Calu3 (cell line): ENCODE results near the gene TRAF2. TPM values are rescaled to one million over a fixed set of nuclear protein-coding genes. Genes with fewer than 3 reads are reported as not detected.
A peak's percentile ranks its signal among the peaks of the same experiment; 100 is the strongest.

ENCODE experiments used
- BruUV-seq: library from RNA; stranded (reverse); fragments of 400-500 nt; replicated peaks from 2 replicates; lab custom pipeline; 2021; lab: Mats Ljungman, UMichigan
- CTCF ChIA-PET: fragments of 300-600 bp; sonication (Branson Sonifier 250); formaldehyde crosslinking; loops from one replicate; lab custom pipeline; 2022; ENCODE audit warnings: antibody characterized with exemption; lab: Charles Lee
- DNase-seq: peaks from one replicate; pipeline ENCODE4 v3.0.0; 2022
- H3K27ac Mint-ChIP-seq: one replicate; pipeline ENCODE4 v1.8.0; 2022; ENCODE audit warnings: mixed read lengths; ENCODE audit not compliant: unreplicated experiment
- H3K27me3 Mint-ChIP-seq: one replicate; pipeline ENCODE4 v1.8.0; 2022; ENCODE audit warnings: mixed read lengths; ENCODE audit not compliant: unreplicated experiment
- H3K36me3 Mint-ChIP-seq: one replicate; pipeline ENCODE4 v1.8.0; 2022; ENCODE audit warnings: mild to moderate bottlenecking, moderate library complexity, mixed read lengths; ENCODE audit not compliant: insufficient read depth, unreplicated experiment
- H3K4me1 Mint-ChIP-seq: one replicate; pipeline ENCODE4 v1.8.0; 2022; ENCODE audit warnings: mild to moderate bottlenecking, low read depth, mixed read lengths; ENCODE audit not compliant: unreplicated experiment
- H3K4me3 Mint-ChIP-seq: one replicate; pipeline ENCODE4 v1.8.0; 2022; ENCODE audit warnings: mild to moderate bottlenecking, low read depth, moderate library complexity, mixed read lengths; ENCODE audit not compliant: unreplicated experiment
- H3K9me3 Mint-ChIP-seq: one replicate; pipeline ENCODE4 v1.8.0; 2022; ENCODE audit warnings: low read depth, mixed read lengths; ENCODE audit not compliant: unreplicated experiment
- CTCF ChIP-seq: fragments of 200-600 bp; IDR thresholded peaks from one replicate; pipeline ENCODE4 v1.8.0; 2022; ENCODE audit warnings: antibody characterized with exemption; ENCODE audit not compliant: unreplicated experiment
- intact Hi-C: fragments of 100-400 bp; cut with micrococcal nuclease; formaldehyde crosslinking; loops from one replicate; pipeline ENCODE4 v1.10.0; 2022; ENCODE audit not compliant: unreplicated experiment
- total RNA-seq: library from RNA; stranded (reverse); gene quantifications from 2 replicates; pipeline ENCODE4 v1.2.3, GENCODE V29; 2022

The TRAF2 gene
- total RNA-seq, 1 experiment from 2014 or later = 50.5 TPM

GRCh38 chr9:136896027-136896426 lies 9.7 kb downstream of the TRAF2 start:
- no peak for TF ChIP-seq CTCF
- no peaks in the 10 kb centered on the region for H3K9me3 Mint-ChIP-seq
- H3K4me1 Mint-ChIP-seq = peaks cover 22% of the 10 kb centered on the region
- DNase-seq = no peak
- intact Hi-C loops = no loop called here
- no peaks in the 10 kb centered on the region for H3K27me3 Mint-ChIP-seq
- no peak overlapping the region for H3K4me3 Mint-ChIP-seq
- no peak overlapping the region for H3K27ac Mint-ChIP-seq
- CTCF ChIA-PET = no interaction called here
- H3K36me3 Mint-ChIP-seq = peaks cover 44% of the 10 kb centered on the region
- BruUV-seq = no TSS peak

GRCh38 chr9:136898483-136899100 lies 12.3 kb downstream of the TRAF2 start:
- Mint-ChIP-seq H3K4me1 (peaks cover 33% of the 10 kb centered on the region), H3K27ac (peak overlapping the region; percentile 16), H3K9me3 (no peaks in the 10 kb centered on the region), H3K27me3 (no peaks in the 10 kb centered on the region), H3K4me3 (no peak overlapping the region), H3K36me3 (peaks cover 58% of the 10 kb centered on the region)
- BruUV-seq = no TSS peak
- no peak for TF ChIP-seq CTCF
- CTCF ChIA-PET = no interaction called here
- intact Hi-C loops = no loop called here
- no peak for DNase-seq

- Mint-ChIP-seq H3K4me1 (peaks cover 30% of the 10 kb centered on the region), H3K27me3 (no peaks in the 10 kb centered on the region), H3K36me3 (peaks cover 60% of the 10 kb centered on the region), H3K27ac (no peak overlapping the region), H3K9me3 (no peaks in the 10 kb centered on the region), H3K4me3 (no peak overlapping the region)
- BruUV-seq = no TSS peak
- CTCF ChIA-PET = no interaction called here
- no peak for DNase-seq
- intact Hi-C loops = no loop called here
- TF ChIP-seq CTCF = no peak
These were observed 12.9 kb downstream of the TRAF2 start for GRCh38 chr9:136899196-136899595.

GRCh38 chr9:136900556-136900955 lies 14.2 kb downstream of the TRAF2 start:
- CTCF ChIA-PET = interaction anchor here (0.6 to 2.3 kb wide), 4 partner anchors 14 to 522 kb away, joined by 4 to 12 read pairs (median 8); partner anchors contain the start of gene TRAF2
- BruUV-seq = no TSS peak
- Mint-ChIP-seq H3K36me3 (peaks cover 59% of the 10 kb centered on the region), H3K4me3 (peak overlapping the region; percentile 58), H3K27ac (peak overlapping the region; percentile 95), H3K9me3 (no peaks in the 10 kb centered on the region), H3K4me1 (peaks cover 21% of the 10 kb centered on the region), H3K27me3 (no peaks in the 10 kb centered on the region)
- no peak for DNase-seq
- TF ChIP-seq CTCF = no peak
- intact Hi-C loops = loop anchor here (2.0 kb wide), 1 partner anchor 14 kb away; the partner anchor contains the start of gene TRAF2
